CD4-positive, alpha-beta T cell (primary cell): Measurements from ENCODE around the gene KCTD15. TPM values are rescaled to one million over a fixed set of nuclear protein-coding genes. Genes with fewer than 3 reads are reported as not detected.

Experiments used
- ATAC-seq: fragments of 200-7000 bp; cut with Tn5 transposase; one replicate; pipeline ENCODE4 v1.10.0; 2022; ENCODE audit warnings: mild to moderate bottlenecking; ENCODE audit not compliant: poor library complexity
- CTCF ChIA-PET: fragments of 350-600 bp; sonication (Branson Sonifier 250); formaldehyde crosslinking; loops from one replicate; lab custom pipeline; 2021; ENCODE audit warnings: antibody characterized with exemption, inconsistent platforms; lab: Charles Lee
- POLR2A ChIA-PET: fragments of 350-600 bp; sonication (Branson Sonifier 250); formaldehyde crosslinking; loops from one replicate; lab custom pipeline; 2021; ENCODE audit warnings: antibody characterized with exemption, inconsistent platforms; lab: Charles Lee
- DNase-seq, 14 experiments: peaks; one replicate each; pipeline ENCODE4 v3.0.0-alpha.2; 2013 to 2020; ENCODE audit warnings: mixed read lengths in 2 of 14
- H3K27ac ChIP-seq, 2 donors: one replicate each; pipeline versions ENCODE4 v1.5.1 to v1.7.0; 2013; ENCODE audit warnings: low read length in 2 of 2, low read depth in 1 of 2, mild to moderate bottlenecking in 1 of 2
- H3K27me3 ChIP-seq, 2 experiments: 1 replicate in 1 of 2; 2 replicates in 1 of 2; pipeline versions ENCODE4 v1.6.1 to v1.7.0; 2013; ENCODE audit warnings: low read length in 2 of 2, control low read depth in 1 of 2, mild to moderate bottlenecking in 1 of 2, moderate library complexity in 1 of 2; ENCODE audit not compliant: insufficient read depth in 2 of 2, control insufficient read depth in 1 of 2
- H3K36me3 ChIP-seq: one replicate; pipeline ENCODE4 v1.6.1; 2013; ENCODE audit warnings: low read length, control low read depth; ENCODE audit not compliant: insufficient read depth
- H3K4me1 ChIP-seq: one replicate; pipeline ENCODE4 v1.6.1; 2013; ENCODE audit warnings: low read length, control low read depth; ENCODE audit not compliant: insufficient read depth
- H3K4me3 ChIP-seq: one replicate; pipeline ENCODE4 v1.5.1; 2013; ENCODE audit warnings: mild to moderate bottlenecking, low read length, moderate library complexity
- H3K9me3 ChIP-seq, 2 experiments: 1 replicate in 1 of 2; 2 replicates in 1 of 2; pipeline versions ENCODE4 v1.6.1 to v1.7.0; 2013; ENCODE audit warnings: low read length in 2 of 2, mild to moderate bottlenecking in 2 of 2, control low read depth in 1 of 2, moderate library complexity in 1 of 2; ENCODE audit not compliant: control insufficient read depth in 1 of 2, insufficient read depth in 1 of 2
- H3K27ac Mint-ChIP-seq: one replicate; pipeline ENCODE4 v1.8.0; 2020; ENCODE audit warnings: mixed read lengths
- H3K27me3 Mint-ChIP-seq: one replicate; pipeline ENCODE4 v1.8.0; 2021; ENCODE audit warnings: mixed read lengths
- H3K36me3 Mint-ChIP-seq: one replicate; pipeline ENCODE4 v1.8.0; 2021; ENCODE audit warnings: low read depth, mixed read lengths
- H3K4me1 Mint-ChIP-seq: one replicate; pipeline ENCODE4 v1.8.0; 2021; ENCODE audit warnings: low read depth, mixed read lengths
- H3K4me3 Mint-ChIP-seq: one replicate; pipeline ENCODE4 v1.8.0; 2020; ENCODE audit warnings: mild to moderate bottlenecking, mixed read lengths
- H3K9me3 Mint-ChIP-seq: one replicate; pipeline ENCODE4 v1.8.0; 2020; ENCODE audit warnings: mixed read lengths
- intact Hi-C, 2 experiments: fragments of 100-400 bp; cut with DNase I in 1 of 2; cut with micrococcal nuclease in 1 of 2; formaldehyde crosslinking; loops; one replicate each; pipeline versions ENCODE4 v1.15.1 to v1.9.0; 2023 to 2025; cut with DNase I, micrococcal nuclease
- total RNA-seq, 174 experiments: library from RNA in 2 of 174; stranded (reverse) in 2 of 174; gene quantifications; one replicate each; pipeline ENCODE4 v1.2.3 and lab custom pipeline; 2021 to 2026
- TF ChIP-seq, protein P1 (sequence below): fragments of 200-600 bp; IDR thresholded peaks from one replicate; pipeline ENCODE4 v1.8.0; 2022; ENCODE audit warnings: antibody characterized with exemption, mild to moderate bottlenecking

KCTD15 gene
- total RNA-seq, 2 experiments from 2014 or later = 3.6 to 3.9 TPM

- peak; percentile 69 to 92 (median 81) for DNase-seq
- TF ChIP-seq, protein P1, sequence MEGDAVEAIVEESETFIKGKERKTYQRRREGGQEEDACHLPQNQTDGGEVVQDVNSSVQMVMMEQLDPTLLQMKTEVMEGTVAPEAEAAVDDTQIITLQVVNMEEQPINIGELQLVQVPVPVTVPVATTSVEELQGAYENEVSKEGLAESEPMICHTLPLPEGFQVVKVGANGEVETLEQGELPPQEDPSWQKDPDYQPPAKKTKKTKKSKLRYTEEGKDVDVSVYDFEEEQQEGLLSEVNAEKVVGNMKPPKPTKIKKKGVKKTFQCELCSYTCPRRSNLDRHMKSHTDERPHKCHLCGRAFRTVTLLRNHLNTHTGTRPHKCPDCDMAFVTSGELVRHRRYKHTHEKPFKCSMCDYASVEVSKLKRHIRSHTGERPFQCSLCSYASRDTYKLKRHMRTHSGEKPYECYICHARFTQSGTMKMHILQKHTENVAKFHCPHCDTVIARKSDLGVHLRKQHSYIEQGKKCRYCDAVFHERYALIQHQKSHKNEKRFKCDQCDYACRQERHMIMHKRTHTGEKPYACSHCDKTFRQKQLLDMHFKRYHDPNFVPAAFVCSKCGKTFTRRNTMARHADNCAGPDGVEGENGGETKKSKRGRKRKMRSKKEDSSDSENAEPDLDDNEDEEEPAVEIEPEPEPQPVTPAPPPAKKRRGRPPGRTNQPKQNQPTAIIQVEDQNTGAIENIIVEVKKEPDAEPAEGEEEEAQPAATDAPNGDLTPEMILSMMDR = peak; percentile 100
- Histone ChIP-seq H3K4me3 (no peak overlapping the region), H3K4me1 (peaks cover 31% of the 10 kb centered on the region), H3K27me3 (peaks cover 8 to 19% of the 10 kb centered on the region in 2 experiments), H3K27ac (no peak overlapping the region), H3K9me3 (no peaks in the 10 kb centered on the region), H3K36me3 (no peaks in the 10 kb centered on the region)
- Mint-ChIP-seq H3K9me3 (no peaks in the 10 kb centered on the region), H3K4me3 (no peak overlapping the region), H3K4me1 (peaks cover 18% of the 10 kb centered on the region), H3K27ac (no peak overlapping the region), H3K36me3 (no peaks in the 10 kb centered on the region), H3K27me3 (peaks cover 36% of the 10 kb centered on the region)
- ChIA-PET POLR2A (interaction anchor here (1.1 kb wide), 1 partner anchor 17 kb away, joined by 4 read pairs; no protein-coding TSS in a partner anchor), CTCF (interaction anchor here (0.5 to 3.0 kb wide), 41 partner anchors 8 to 1130 kb away, joined by 3 to 28 read pairs (median 4); partner anchors contain the start of genes KCTD15 and PEPD)
- intact Hi-C loops = loop anchor here (1.0 to 10.0 kb wide), 6 partner anchors 219 to 934 kb away; no protein-coding TSS in a partner anchor
- ATAC-seq = peak; percentile 97
These were observed 18.4 kb upstream of the KCTD15 start for GRCh38 chr19:33778089-33778791.

- no peak overlapping the region for H3K27ac ChIP-seq
- Mint-ChIP-seq H3K36me3 (no peaks in the 10 kb centered on the region), H3K27ac (no peak overlapping the region), H3K9me3 (no peaks in the 10 kb centered on the region), H3K4me3 (no peak overlapping the region), H3K27me3 (peaks cover 39% of the 10 kb centered on the region), H3K4me1 (peaks cover 20% of the 10 kb centered on the region)
- H3K4me1 ChIP-seq = peaks cover 43% of the 10 kb centered on the region
- DNase-seq (no peak), ATAC-seq (no peak)
- peaks cover 8 to 19% of the 10 kb centered on the region in 2 experiments for H3K27me3 ChIP-seq
- no peaks in the 10 kb centered on the region for H3K9me3 ChIP-seq
- TF ChIP-seq, protein P1 = no peak
- intact Hi-C loops = loop anchor here (2.0 to 10.0 kb wide), 4 partner anchors 217 to 932 kb away; no protein-coding TSS in a partner anchor
- ChIA-PET POLR2A (interaction anchor here (1.2 kb wide), 1 partner anchor 17 kb away, joined by 3 read pairs; the partner anchor contains the start of gene KCTD15), CTCF (interaction anchor here (2.8 to 3.0 kb wide), 2 partner anchors 316 to 364 kb away, joined by 11 to 28 read pairs; no protein-coding TSS in a partner anchor)
- no peak overlapping the region for H3K4me3 ChIP-seq
- H3K36me3 ChIP-seq = no peaks in the 10 kb centered on the region
These were observed 16.8 kb upstream of the KCTD15 start for GRCh38 chr19:33779849-33780248.

- H3K4me1 Mint-ChIP-seq = peaks cover 24% of the 10 kb centered on the region
- H3K36me3 ChIP-seq = no peaks in the 10 kb centered on the region
- H3K9me3 Mint-ChIP-seq = no peaks in the 10 kb centered on the region
- CTCF ChIA-PET = no interaction called here
- DNase-seq = no peak
- TF ChIP-seq, protein P1 = no peak
- no peak overlapping the region for H3K27ac ChIP-seq
- no peak for ATAC-seq
- no peak overlapping the region for H3K27ac Mint-ChIP-seq
- H3K36me3 Mint-ChIP-seq = no peaks in the 10 kb centered on the region
- no peak overlapping the region for H3K4me3 Mint-ChIP-seq
- POLR2A ChIA-PET = interaction anchor here (1.2 kb wide), 1 partner anchor 17 kb away, joined by 3 read pairs; the partner anchor contains the start of gene KCTD15
- intact Hi-C loops = no loop called here
- H3K27me3 Mint-ChIP-seq = peaks cover 43% of the 10 kb centered on the region
- peaks cover 47% of the 10 kb centered on the region for H3K4me1 ChIP-seq
- H3K27me3 ChIP-seq = peaks cover 8 to 19% of the 10 kb centered on the region in 2 experiments
- H3K4me3 ChIP-seq = no peak overlapping the region
- no peaks in the 10 kb centered on the region for H3K9me3 ChIP-seq
These were observed 16.4 kb upstream of the KCTD15 start for GRCh38 chr19:33780251-33780650.
